ENCODE data around the gene KRT35. TPM values are rescaled to one million over a fixed set of nuclear protein-coding genes. Genes with fewer than 3 reads are reported as not detected.

KRT35 gene
- total RNA-seq, 2 donors from 2014 or later, result not detected

DNA sequence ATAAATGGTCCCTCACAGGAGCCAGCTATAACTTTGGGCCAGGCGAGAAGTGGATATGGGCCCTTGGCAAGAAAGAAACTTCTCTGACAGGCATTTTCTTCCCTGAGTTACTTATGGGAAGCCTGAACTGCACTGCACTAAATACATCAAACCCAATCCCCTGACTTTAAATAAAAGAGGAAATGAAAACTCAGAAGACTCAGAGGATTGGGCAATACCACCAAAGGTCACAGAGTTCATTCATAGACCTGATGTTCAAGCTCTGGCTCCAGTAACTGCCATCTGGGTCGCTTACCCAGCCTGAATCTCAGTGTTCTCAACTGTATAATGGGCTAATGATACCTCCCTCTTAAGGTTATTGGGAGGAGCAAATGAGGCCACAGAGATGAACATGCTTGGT is 815 bp downstream of the KRT35 start:
- H3K9me3 Mint-ChIP-seq, result no peaks in the 10 kb centered on the region
- Histone ChIP-seq H3K4me3 (ENCODE audit: low read length) (no peak overlapping the region), H3K27ac (ENCODE audit: low read depth, low read length) (no peak overlapping the region), H3K4me1 (ENCODE audit: control insufficient read depth, insufficient read depth, low read length) (peaks cover 7% of the 10 kb centered on the region), H3K36me3 (ENCODE audit: control insufficient read depth, insufficient read depth, low read length) (no peaks in the 10 kb centered on the region), H3K9me3 (ENCODE audit: control insufficient read depth, low read length) (no peaks in the 10 kb centered on the region), H3K9ac (ENCODE audit: extremely low read depth, low read length, poor library complexity, severe bottlenecking) (no peak overlapping the region), H3K27me3 (ENCODE audit: control insufficient read depth, insufficient read depth, low read length, poor library complexity, severe bottlenecking) (no peaks in the 10 kb centered on the region)
- peaks cover 5% of the 10 kb centered on the region for H3K27me3 Mint-ChIP-seq (ENCODE audit: insufficient read depth)
- H3K27ac Mint-ChIP-seq, result no peak overlapping the region
- 71 to 75% methylated on average over 1 to 2 of the region's 2 CpGs for WGBS, 2 experiments (ENCODE audit: insufficient coverage in 1 of 2, insufficient read length in 1 of 2)
- H3K36me3 Mint-ChIP-seq (ENCODE audit: low read depth), result no peaks in the 10 kb centered on the region
- H3K4me1 Mint-ChIP-seq, result peaks cover 10% of the 10 kb centered on the region
- H3K4me3 Mint-ChIP-seq, result no peak overlapping the region
- DNase-seq, result no peak
- TF ChIP-seq, protein P1, sequence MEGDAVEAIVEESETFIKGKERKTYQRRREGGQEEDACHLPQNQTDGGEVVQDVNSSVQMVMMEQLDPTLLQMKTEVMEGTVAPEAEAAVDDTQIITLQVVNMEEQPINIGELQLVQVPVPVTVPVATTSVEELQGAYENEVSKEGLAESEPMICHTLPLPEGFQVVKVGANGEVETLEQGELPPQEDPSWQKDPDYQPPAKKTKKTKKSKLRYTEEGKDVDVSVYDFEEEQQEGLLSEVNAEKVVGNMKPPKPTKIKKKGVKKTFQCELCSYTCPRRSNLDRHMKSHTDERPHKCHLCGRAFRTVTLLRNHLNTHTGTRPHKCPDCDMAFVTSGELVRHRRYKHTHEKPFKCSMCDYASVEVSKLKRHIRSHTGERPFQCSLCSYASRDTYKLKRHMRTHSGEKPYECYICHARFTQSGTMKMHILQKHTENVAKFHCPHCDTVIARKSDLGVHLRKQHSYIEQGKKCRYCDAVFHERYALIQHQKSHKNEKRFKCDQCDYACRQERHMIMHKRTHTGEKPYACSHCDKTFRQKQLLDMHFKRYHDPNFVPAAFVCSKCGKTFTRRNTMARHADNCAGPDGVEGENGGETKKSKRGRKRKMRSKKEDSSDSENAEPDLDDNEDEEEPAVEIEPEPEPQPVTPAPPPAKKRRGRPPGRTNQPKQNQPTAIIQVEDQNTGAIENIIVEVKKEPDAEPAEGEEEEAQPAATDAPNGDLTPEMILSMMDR (conservative IDR thresholded peaks at IDR 0.05), result no peak

DNA sequence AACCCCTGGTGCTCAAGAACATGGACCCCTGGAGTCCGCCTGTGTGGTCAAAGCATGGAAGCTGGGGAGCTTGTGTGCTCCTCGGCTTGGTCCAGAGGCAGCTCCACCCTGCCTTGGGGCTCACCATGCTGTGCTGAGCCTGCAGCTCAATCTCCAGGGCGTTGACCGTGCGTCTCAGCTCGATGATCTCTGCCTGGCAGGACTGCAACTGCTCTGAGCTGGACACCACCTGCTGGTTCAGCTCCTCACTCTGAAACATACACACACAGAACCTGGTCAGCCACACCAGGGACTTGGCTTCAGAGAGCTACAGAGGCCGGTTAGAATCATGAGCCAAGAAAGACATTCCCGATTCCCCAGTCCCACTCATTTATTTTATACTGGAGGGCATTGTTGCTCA is 2.7 kb downstream of the KRT35 start:
- Mint-ChIP-seq H3K27ac (no peak overlapping the region), H3K9me3 (no peaks in the 10 kb centered on the region), H3K27me3 (ENCODE audit: insufficient read depth) (peaks cover 2% of the 10 kb centered on the region), H3K36me3 (ENCODE audit: low read depth) (no peaks in the 10 kb centered on the region), H3K4me1 (peaks cover under 1% of the 10 kb centered on the region), H3K4me3 (no peak overlapping the region)
- Histone ChIP-seq H3K36me3 (ENCODE audit: control insufficient read depth, insufficient read depth, low read length) (no peaks in the 10 kb centered on the region), H3K4me1 (ENCODE audit: control insufficient read depth, insufficient read depth, low read length) (no peaks in the 10 kb centered on the region), H3K9ac (ENCODE audit: extremely low read depth, low read length, poor library complexity, severe bottlenecking) (no peak overlapping the region), H3K9me3 (ENCODE audit: control insufficient read depth, low read length) (no peaks in the 10 kb centered on the region), H3K4me3 (ENCODE audit: low read length) (no peak overlapping the region), H3K27me3 (ENCODE audit: control insufficient read depth, insufficient read depth, low read length, poor library complexity, severe bottlenecking) (no peaks in the 10 kb centered on the region), H3K27ac (ENCODE audit: low read depth, low read length) (no peak overlapping the region)
- no peak for DNase-seq
- WGBS, 2 experiments (ENCODE audit: insufficient coverage in 1 of 2, insufficient read length in 1 of 2), result 94 to 98% methylated on average over 6 to 8 of the region's 8 CpGs
- TF ChIP-seq, protein P1 (conservative IDR thresholded peaks at IDR 0.05), result no peak

DNA sequence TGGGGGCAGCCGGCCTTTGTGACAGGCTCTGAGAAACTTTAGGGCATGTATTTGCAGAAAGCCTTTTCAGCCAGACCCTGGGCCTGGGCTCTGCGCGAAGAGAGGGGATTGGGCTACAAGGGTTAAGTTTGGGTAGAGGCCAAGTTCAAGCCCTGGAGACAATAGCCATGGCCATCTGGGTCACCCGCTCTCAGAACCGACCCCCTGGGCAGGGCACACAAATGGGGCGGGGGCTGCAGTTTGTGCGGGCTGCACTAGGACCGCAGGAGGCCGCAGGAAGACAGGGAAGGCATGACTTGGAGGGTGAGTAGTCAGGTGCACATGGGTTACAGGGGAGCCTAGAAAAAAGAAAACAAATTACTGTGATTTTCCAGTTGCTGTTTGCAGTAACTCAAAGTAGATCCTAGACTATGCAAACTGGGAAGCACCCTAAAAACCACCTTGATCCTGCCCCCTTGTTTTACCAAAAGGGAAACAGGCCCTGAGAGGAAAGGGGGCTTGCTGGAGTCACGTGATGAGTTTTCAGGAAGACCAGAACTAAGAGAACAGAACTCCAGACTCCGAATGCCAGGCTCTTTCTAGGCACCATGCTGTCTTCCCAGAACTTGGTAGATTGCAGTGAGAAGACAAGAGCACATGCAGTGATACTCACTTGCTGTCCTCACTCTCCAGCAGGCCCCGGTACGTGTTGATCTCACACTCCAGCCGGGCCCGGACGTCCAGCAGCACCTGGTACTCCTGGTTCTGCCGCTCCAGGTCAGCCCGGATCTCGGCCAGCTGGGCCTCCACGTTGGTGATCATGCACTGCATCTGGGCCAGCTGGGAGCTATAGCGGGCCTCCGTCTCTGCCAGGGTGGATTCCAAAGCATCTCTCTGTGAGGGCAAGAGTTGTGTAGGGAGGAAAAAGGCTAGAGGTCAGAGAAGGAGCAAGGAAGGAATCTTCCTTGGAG is 3.8 kb downstream of the KRT35 start:
- Histone ChIP-seq H3K9ac (ENCODE audit: extremely low read depth, low read length, poor library complexity, severe bottlenecking) (no peak overlapping the region), H3K27me3 (ENCODE audit: control insufficient read depth, insufficient read depth, low read length, poor library complexity, severe bottlenecking) (no peaks in the 10 kb centered on the region), H3K4me1 (ENCODE audit: control insufficient read depth, insufficient read depth, low read length) (no peaks in the 10 kb centered on the region), H3K36me3 (ENCODE audit: control insufficient read depth, insufficient read depth, low read length) (no peaks in the 10 kb centered on the region), H3K27ac (ENCODE audit: low read depth, low read length) (no peak overlapping the region), H3K4me3 (ENCODE audit: low read length) (no peak overlapping the region), H3K9me3 (ENCODE audit: control insufficient read depth, low read length) (peaks cover 1% of the 10 kb centered on the region)
- peaks cover 5% of the 10 kb centered on the region for H3K9me3 Mint-ChIP-seq
- no peak for DNase-seq
- no peak overlapping the region for H3K4me3 Mint-ChIP-seq
- no peaks in the 10 kb centered on the region for H3K4me1 Mint-ChIP-seq
- H3K27ac Mint-ChIP-seq, result no peak overlapping the region
- WGBS, 2 experiments (ENCODE audit: insufficient coverage in 1 of 2, insufficient read length in 1 of 2), result 92 to 95% methylated on average over 19 to 22 of the region's 22 CpGs
- H3K27me3 Mint-ChIP-seq (ENCODE audit: insufficient read depth), result peaks cover 6% of the 10 kb centered on the region
- H3K36me3 Mint-ChIP-seq (ENCODE audit: low read depth), result no peaks in the 10 kb centered on the region
- TF ChIP-seq, protein P1 (conservative IDR thresholded peaks at IDR 0.05), result no peak
